H9 (cell line): ENCODE measurements around the gene CHPT1. TPM values are rescaled to one million over a fixed set of nuclear protein-coding genes. Genes with fewer than 3 reads are reported as not detected.

Experiments
- DNase-seq: peaks from one replicate; pipeline ENCODE4 v3.0.0-alpha.2; 2017
- H2AFZ ChIP-seq: one replicate; pipeline ENCODE4 v1.6.1; 2013; ENCODE audit warnings: mild to moderate bottlenecking, low read length, control low read depth, moderate library complexity
- H2AK5ac ChIP-seq: 2 replicates; pipeline ENCODE4 v1.6.1; 2013; ENCODE audit warnings: low read length, control low read depth, mixed read lengths; ENCODE audit not compliant: insufficient read length
- H2BK120ac ChIP-seq: one replicate; pipeline ENCODE4 v1.6.1; 2013; ENCODE audit warnings: low read depth, mild to moderate bottlenecking, low read length, control low read depth, inconsistent platforms; ENCODE audit not compliant: poor library complexity, severe bottlenecking
- H2BK12ac ChIP-seq: 2 replicates; pipeline ENCODE4 v1.6.1; 2013; ENCODE audit warnings: low read length, control low read depth, mixed read lengths, low read depth; ENCODE audit not compliant: insufficient read length
- H2BK15ac ChIP-seq: 2 replicates; pipeline ENCODE4 v1.6.1; 2013; ENCODE audit warnings: low read depth, low read length, control low read depth
- H2BK20ac ChIP-seq: one replicate; pipeline ENCODE4 v1.6.1; 2013; ENCODE audit warnings: low read depth, mild to moderate bottlenecking, low read length, control low read depth, inconsistent platforms; ENCODE audit not compliant: poor library complexity, severe bottlenecking
- H2BK5ac ChIP-seq: 2 replicates; pipeline ENCODE4 v1.6.1; 2013; ENCODE audit warnings: low read length, control low read depth, mixed read lengths; ENCODE audit not compliant: insufficient read length
- H3K14ac ChIP-seq: 2 replicates; pipeline ENCODE4 v1.6.1; 2013; ENCODE audit warnings: low read length, control low read depth; ENCODE audit not compliant: insufficient read depth
- H3K18ac ChIP-seq: 2 replicates; pipeline ENCODE4 v1.6.1; 2013; ENCODE audit warnings: low read depth, mild to moderate bottlenecking, mixed read lengths, low read length, control low read depth; ENCODE audit not compliant: insufficient read length
- H3K23ac ChIP-seq: 2 replicates; pipeline ENCODE4 v1.6.1; 2013; ENCODE audit warnings: low read length, control low read depth, mixed read lengths, low read depth; ENCODE audit not compliant: insufficient read length
- H3K23me2 ChIP-seq: 2 replicates; pipeline ENCODE4 v1.6.1; 2013; ENCODE audit warnings: low read depth, mild to moderate bottlenecking, mixed read lengths, low read length, control low read depth; ENCODE audit not compliant: insufficient read length, poor library complexity, severe bottlenecking
- H3K27ac ChIP-seq: 2 replicates; pipeline ENCODE4 v1.5.1; 2013; ENCODE audit warnings: low read length, control low read depth, mixed read lengths, low read depth; ENCODE audit not compliant: insufficient read length
- H3K27me3 ChIP-seq: 2 replicates; pipeline ENCODE4 v1.6.1; 2013; ENCODE audit warnings: low read length, control low read depth, inconsistent platforms; ENCODE audit not compliant: insufficient read depth
- H3K4ac ChIP-seq: 2 replicates; pipeline ENCODE4 v1.6.1; 2013; ENCODE audit warnings: low read depth, mild to moderate bottlenecking, control low read depth, inconsistent platforms, low read length, moderate library complexity
- H3K4me1 ChIP-seq: 2 replicates; pipeline ENCODE4 v1.6.1; 2013; ENCODE audit warnings: low read length, control low read depth, inconsistent platforms; ENCODE audit not compliant: insufficient read depth
- H3K4me2 ChIP-seq: 2 replicates; pipeline ENCODE4 v1.6.1; 2013; ENCODE audit warnings: low read length, control low read depth, mixed read lengths; ENCODE audit not compliant: insufficient read length, insufficient read depth
- H3K56ac ChIP-seq: 2 replicates; pipeline ENCODE4 v1.6.1; 2013; ENCODE audit warnings: low read depth, mild to moderate bottlenecking, mixed read lengths, low read length, control low read depth; ENCODE audit not compliant: insufficient read length
- H3K79me1 ChIP-seq: 2 replicates; pipeline ENCODE4 v1.6.1; 2013; ENCODE audit warnings: low read depth, mild to moderate bottlenecking, moderate library complexity, low read length, control low read depth, inconsistent platforms; ENCODE audit not compliant: insufficient read depth, poor library complexity, severe bottlenecking
- H3K79me2 ChIP-seq: 2 replicates; pipeline ENCODE4 v1.6.1; 2013; ENCODE audit warnings: low read length, control low read depth, inconsistent platforms; ENCODE audit not compliant: insufficient read depth
- H3K9ac ChIP-seq: 2 replicates; pipeline ENCODE4 v1.6.1; 2013; ENCODE audit warnings: low read length, control low read depth, mixed read lengths; ENCODE audit not compliant: insufficient read length; ENCODE audit errors: extremely low read depth
- H3K9me3 ChIP-seq: one replicate; pipeline ENCODE4 v1.6.1; 2013; ENCODE audit warnings: low read depth, low read length, inconsistent platforms; ENCODE audit not compliant: control insufficient read depth
- H3T11ph ChIP-seq: one replicate; pipeline ENCODE4 v1.6.1; 2013; ENCODE audit warnings: mild to moderate bottlenecking, low read length, control low read depth, inconsistent platforms
- H4K20me1 ChIP-seq: one replicate; pipeline ENCODE4 v1.6.1; 2013; ENCODE audit not compliant: control insufficient read depth, insufficient read length, insufficient read depth
- H4K5ac ChIP-seq: 2 replicates; pipeline ENCODE4 v1.6.1; 2013; ENCODE audit warnings: low read depth, mild to moderate bottlenecking, mixed read lengths, low read length, control low read depth; ENCODE audit not compliant: insufficient read length
- H4K8ac ChIP-seq: replicated peaks from 2 replicates; pipeline ENCODE4 v1.6.1; 2013; ENCODE audit warnings: low read length, control low read depth, mixed read lengths, low read depth; ENCODE audit not compliant: insufficient read length
- H4K91ac ChIP-seq: 2 replicates; pipeline ENCODE4 v1.6.1; 2013; ENCODE audit warnings: low read depth, mild to moderate bottlenecking, moderate library complexity, mixed read lengths, low read length, control low read depth; ENCODE audit not compliant: insufficient read length
- H3K27ac Mint-ChIP-seq, 3 experiments: 2 replicates in 2 of 3; 3 replicates in 1 of 3; pipeline ENCODE4 v1.8.0; 2020 to 2021; ENCODE audit warnings: mixed read lengths in 3 of 3, mild to moderate bottlenecking in 1 of 3, moderate library complexity in 1 of 3
- H3K27me3 Mint-ChIP-seq: 2 replicates; pipeline ENCODE4 v1.8.0; 2021; ENCODE audit warnings: low read depth, mild to moderate bottlenecking, moderate library complexity, mixed read lengths
- H3K36me3 Mint-ChIP-seq, 3 experiments: 2 replicates in 2 of 3; 3 replicates in 1 of 3; pipeline ENCODE4 v1.8.0; 2020 to 2021; ENCODE audit warnings: low read depth in 3 of 3, mixed read lengths in 3 of 3; ENCODE audit not compliant: insufficient read depth in 1 of 3
- H3K4me1 Mint-ChIP-seq, 2 experiments: 2 replicates each; pipeline ENCODE4 v1.8.0; 2020; ENCODE audit warnings: mixed read lengths in 2 of 2
- H3K4me3 Mint-ChIP-seq, 2 experiments: 2 replicates in 1 of 2; 3 replicates in 1 of 2; pipeline ENCODE4 v1.8.0; 2020 to 2021; ENCODE audit warnings: mild to moderate bottlenecking in 2 of 2, mixed read lengths in 2 of 2, moderate library complexity in 1 of 2
- H3K9me3 Mint-ChIP-seq, 2 experiments: 2 replicates in 1 of 2; 3 replicates in 1 of 2; pipeline ENCODE4 v1.8.0; 2020; ENCODE audit warnings: mild to moderate bottlenecking in 2 of 2, mixed read lengths in 2 of 2, moderate library complexity in 1 of 2
- WGBS: extraction: QIAGEN DNeasy Blood & Tissue Kit; methylation state at CpG from one replicate; pipeline ENCODE4 v1.1.7; 2013; ENCODE audit warnings: missing lambda C conversion rate, low lambda C conversion rate, mixed read lengths; ENCODE audit not compliant: insufficient read length; ENCODE audit errors: extremely low coverage; 5-methylcytosine and 5-hydroxymethylcytosine counted together
- total RNA-seq: library from RNA; stranded (reverse); gene quantifications from 2 replicates; pipeline ENCODE4 v1.2.1, GENCODE V29; 2021
- TF ChIP-seq, protein P1 (sequence below): fragments of 200-600 bp; sonication (generic); conservative IDR thresholded peaks from 3 replicates; pipeline ENCODE4 v1.8.0; 2021; ENCODE audit warnings: antibody characterized with exemption, mild to moderate bottlenecking

Gene CHPT1
- total RNA-seq, 1 experiment from 2014 or later, result 17.1 TPM

DNA sequence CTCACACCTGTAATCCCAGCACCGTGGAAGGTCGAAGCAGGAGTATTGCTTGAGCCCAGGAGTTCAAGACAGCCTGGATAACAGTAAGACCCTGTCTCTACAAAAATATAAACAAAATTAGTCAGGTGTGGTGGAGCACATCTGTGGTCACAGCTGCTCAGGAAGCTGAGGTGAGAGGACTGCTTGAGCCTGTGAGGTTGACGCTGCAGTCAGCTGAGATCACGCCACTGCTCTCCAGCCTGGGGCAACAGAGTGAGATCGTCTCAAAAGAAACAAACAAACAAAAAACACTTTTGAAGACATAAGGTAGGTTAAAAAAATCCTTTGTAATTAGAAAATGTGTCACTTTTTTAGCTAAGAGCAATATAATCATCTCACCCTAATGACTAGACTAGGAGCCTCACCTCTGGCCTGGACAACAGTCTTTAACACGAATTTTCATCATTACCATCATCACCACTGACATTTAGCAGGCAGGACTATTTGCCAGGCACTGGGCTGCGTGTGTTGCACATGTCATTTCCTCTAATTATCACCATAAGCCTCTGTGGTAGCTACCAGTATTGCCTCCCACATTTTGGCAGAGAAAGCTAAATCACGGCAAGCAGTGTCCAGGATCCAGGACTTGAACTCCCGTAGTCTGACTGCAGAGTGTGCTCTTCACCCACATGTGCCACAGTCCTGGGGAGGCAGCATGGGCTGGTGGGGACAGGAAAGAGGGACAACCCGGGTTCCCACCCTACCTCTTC, 46.5 kb downstream of the CHPT1 start:
- Mint-ChIP-seq H3K27me3 (no peaks in the 10 kb centered on the region), H3K27ac (no peak overlapping the region), H3K4me1 (no peaks in the 10 kb centered on the region), H3K36me3 (peaks cover 0 to 31% (median 30%) of the 10 kb centered on the region in 3 experiments; a peak in 5 of 7 replicates), H3K9me3 (no peaks in the 10 kb centered on the region), H3K4me3 (no peak overlapping the region)
- Histone ChIP-seq H3K4me2 (no peak overlapping the region), H3K4me1 (no peaks in the 10 kb centered on the region), H3K9me3 (no peaks in the 10 kb centered on the region), H4K5ac (no peak overlapping the region), H3K14ac (no peak overlapping the region), H3K27me3 (no peaks in the 10 kb centered on the region), H3K56ac (no peak overlapping the region), H2AFZ (no peak overlapping the region), H3K23ac (no peak overlapping the region), H3K79me1 (no peaks in the 10 kb centered on the region), H3K9ac (no peak overlapping the region), H4K8ac (no peak overlapping the region), H2BK15ac (no peak overlapping the region), H4K20me1 (no peaks in the 10 kb centered on the region), H2BK12ac (no peak overlapping the region), H3K79me2 (no peaks in the 10 kb centered on the region), H3K4ac (no peak overlapping the region), H3K18ac (no peak overlapping the region), H3T11ph (no peak overlapping the region), H2AK5ac (no peak overlapping the region), H2BK5ac (no peak overlapping the region), H4K91ac (no peak overlapping the region), H2BK120ac (no peak overlapping the region), H2BK20ac (no peak overlapping the region), H3K23me2 (no peaks in the 10 kb centered on the region), H3K27ac (no peak overlapping the region)
- TF ChIP-seq, protein P1, sequence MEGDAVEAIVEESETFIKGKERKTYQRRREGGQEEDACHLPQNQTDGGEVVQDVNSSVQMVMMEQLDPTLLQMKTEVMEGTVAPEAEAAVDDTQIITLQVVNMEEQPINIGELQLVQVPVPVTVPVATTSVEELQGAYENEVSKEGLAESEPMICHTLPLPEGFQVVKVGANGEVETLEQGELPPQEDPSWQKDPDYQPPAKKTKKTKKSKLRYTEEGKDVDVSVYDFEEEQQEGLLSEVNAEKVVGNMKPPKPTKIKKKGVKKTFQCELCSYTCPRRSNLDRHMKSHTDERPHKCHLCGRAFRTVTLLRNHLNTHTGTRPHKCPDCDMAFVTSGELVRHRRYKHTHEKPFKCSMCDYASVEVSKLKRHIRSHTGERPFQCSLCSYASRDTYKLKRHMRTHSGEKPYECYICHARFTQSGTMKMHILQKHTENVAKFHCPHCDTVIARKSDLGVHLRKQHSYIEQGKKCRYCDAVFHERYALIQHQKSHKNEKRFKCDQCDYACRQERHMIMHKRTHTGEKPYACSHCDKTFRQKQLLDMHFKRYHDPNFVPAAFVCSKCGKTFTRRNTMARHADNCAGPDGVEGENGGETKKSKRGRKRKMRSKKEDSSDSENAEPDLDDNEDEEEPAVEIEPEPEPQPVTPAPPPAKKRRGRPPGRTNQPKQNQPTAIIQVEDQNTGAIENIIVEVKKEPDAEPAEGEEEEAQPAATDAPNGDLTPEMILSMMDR, result 0 out of 3 replicates have a peak, but pooled peaks have one; percentile 16
- no CpG with 5 or more reads among the region's 10 CpGs for WGBS
- no peak for DNase-seq
